ENCODE data around the gene CYB561A3. TPM values are rescaled to one million over a fixed set of nuclear protein-coding genes. Genes with fewer than 3 reads are reported as not detected.

CYB561A3 gene
- total RNA-seq, 2 donors from 2014 or later: 17.3 to 22.8 TPM

DNA sequence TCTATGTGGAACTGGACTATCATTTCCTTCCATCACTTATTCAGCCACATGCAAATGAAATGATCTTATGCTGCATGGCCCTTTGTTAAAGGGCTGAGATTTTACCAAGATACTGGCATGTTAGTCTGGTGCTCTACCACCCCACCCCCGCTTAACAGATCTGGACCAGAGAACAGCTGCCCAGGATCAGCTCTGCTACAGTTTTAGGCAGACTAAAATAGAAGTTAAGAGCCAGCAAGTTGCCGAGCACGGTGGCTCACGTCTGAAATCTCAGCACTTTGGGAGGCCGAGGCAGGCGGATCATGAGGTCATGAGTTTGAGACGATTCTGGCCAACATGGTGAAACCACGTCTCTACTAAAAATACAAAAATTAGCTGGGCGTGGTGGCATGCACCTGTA is 33.3 kb downstream of the CYB561A3 start:
- Histone ChIP-seq H3K36me3 (ENCODE audit: control insufficient read depth, insufficient read depth, low read length) (peaks cover 64% of the 10 kb centered on the region), H3K4me3 (ENCODE audit: low read length) (no peak overlapping the region), H3K27me3 (ENCODE audit: control insufficient read depth, insufficient read depth, low read length, poor library complexity, severe bottlenecking) (no peaks in the 10 kb centered on the region), H3K9ac (ENCODE audit: extremely low read depth, low read length, poor library complexity, severe bottlenecking) (no peak overlapping the region), H3K27ac (ENCODE audit: low read depth, low read length) (no peak overlapping the region), H3K9me3 (ENCODE audit: control insufficient read depth, low read length) (no peaks in the 10 kb centered on the region), H3K4me1 (ENCODE audit: control insufficient read depth, insufficient read depth, low read length) (peaks cover 7% of the 10 kb centered on the region)
- no peak for DNase-seq
- no peak overlapping the region for H3K4me3 Mint-ChIP-seq
- no peaks in the 10 kb centered on the region for H3K9me3 Mint-ChIP-seq
- H3K36me3 Mint-ChIP-seq (ENCODE audit: low read depth): peaks cover 50% of the 10 kb centered on the region
- WGBS, 2 experiments (ENCODE audit: insufficient coverage in 1 of 2, insufficient read length in 1 of 2): 95 to 96% methylated on average over 9 of the region's 9 CpGs
- no peaks in the 10 kb centered on the region for H3K27me3 Mint-ChIP-seq (ENCODE audit: insufficient read depth)
- TF ChIP-seq CTCF (conservative IDR thresholded peaks at IDR 0.05): no peak
- peaks cover 26% of the 10 kb centered on the region for H3K4me1 Mint-ChIP-seq
- no peak overlapping the region for H3K27ac Mint-ChIP-seq

DNA sequence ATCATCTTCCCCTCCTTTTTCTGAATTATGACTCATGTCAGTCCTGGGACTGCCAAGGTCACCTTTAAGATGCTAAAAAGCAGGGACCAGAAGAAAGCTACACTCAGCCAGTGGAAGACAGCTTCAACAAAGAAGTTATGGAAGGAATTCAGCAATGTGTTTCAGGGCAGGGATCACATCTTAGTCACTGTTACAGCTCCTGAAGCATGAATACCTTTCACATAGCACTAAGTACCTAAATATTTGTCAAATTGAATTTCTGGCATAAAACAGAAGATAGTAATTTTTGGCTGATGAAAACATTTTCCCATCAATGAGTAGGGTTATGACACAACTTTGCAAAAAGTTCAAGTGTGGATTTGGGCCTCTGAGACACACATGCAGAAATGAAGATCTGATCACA is 34.0 kb downstream of the CYB561A3 start:
- Mint-ChIP-seq H3K9me3 (no peaks in the 10 kb centered on the region), H3K27ac (no peak overlapping the region), H3K36me3 (ENCODE audit: low read depth) (peaks cover 57% of the 10 kb centered on the region), H3K4me1 (peaks cover 26% of the 10 kb centered on the region), H3K4me3 (no peak overlapping the region), H3K27me3 (ENCODE audit: insufficient read depth) (no peaks in the 10 kb centered on the region)
- H3K27ac ChIP-seq (ENCODE audit: low read depth, low read length): no peak overlapping the region
- no peak for DNase-seq
- H3K9me3 ChIP-seq (ENCODE audit: control insufficient read depth, low read length): no peaks in the 10 kb centered on the region
- peaks cover 7% of the 10 kb centered on the region for H3K4me1 ChIP-seq (ENCODE audit: control insufficient read depth, insufficient read depth, low read length)
- H3K4me3 ChIP-seq (ENCODE audit: low read length): no peak overlapping the region
- no peak for TF ChIP-seq CTCF (conservative IDR thresholded peaks at IDR 0.05)
- H3K27me3 ChIP-seq (ENCODE audit: control insufficient read depth, insufficient read depth, low read length, poor library complexity, severe bottlenecking): no peaks in the 10 kb centered on the region
- H3K9ac ChIP-seq (ENCODE audit: extremely low read depth, low read length, poor library complexity, severe bottlenecking): no peak overlapping the region
- peaks cover 71% of the 10 kb centered on the region for H3K36me3 ChIP-seq (ENCODE audit: control insufficient read depth, insufficient read depth, low read length)

DNA sequence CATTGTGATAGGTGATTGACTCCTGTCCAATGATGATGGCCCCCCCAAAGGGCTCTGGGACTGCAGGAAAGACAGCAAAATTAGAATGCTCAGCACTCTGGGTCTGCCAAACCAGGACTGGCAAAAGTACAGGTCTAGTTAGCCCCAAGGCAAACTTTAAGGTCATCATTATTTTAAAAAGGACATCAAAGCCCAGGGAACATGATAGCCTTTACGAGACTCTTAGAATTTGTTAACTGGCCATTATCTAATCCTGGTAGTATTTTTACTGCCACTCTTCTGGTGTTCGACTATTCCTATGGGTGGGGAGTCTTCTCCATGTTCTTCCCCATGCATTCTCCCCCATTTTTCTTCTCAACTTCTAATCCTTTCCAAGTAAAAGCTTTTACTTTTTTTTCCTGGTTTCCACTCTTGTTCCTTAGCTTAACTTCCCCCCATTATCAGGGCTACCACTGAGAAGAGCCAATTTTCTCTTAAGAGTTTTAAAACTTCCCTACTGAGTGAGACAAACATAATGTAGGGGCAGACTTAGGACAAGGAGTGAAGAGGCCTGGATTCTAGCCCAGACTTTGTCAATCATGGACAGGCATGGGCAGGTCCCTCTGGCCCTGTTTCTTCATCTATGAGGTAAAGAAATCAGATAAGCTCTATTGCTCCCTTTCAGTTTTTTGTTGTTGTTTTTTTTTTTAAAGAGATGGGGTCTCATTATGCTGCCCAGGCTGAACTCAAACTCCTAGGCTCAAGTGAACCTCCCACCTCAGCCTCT is 35.9 kb downstream of the CYB561A3 start:
- H3K4me3 ChIP-seq (ENCODE audit: low read length): no peak overlapping the region
- no peak overlapping the region for H3K9ac ChIP-seq (ENCODE audit: extremely low read depth, low read length, poor library complexity, severe bottlenecking)
- H3K4me1 Mint-ChIP-seq: peaks cover 16% of the 10 kb centered on the region
- H3K4me1 ChIP-seq (ENCODE audit: control insufficient read depth, insufficient read depth, low read length): peaks cover 7% of the 10 kb centered on the region
- TF ChIP-seq CTCF (conservative IDR thresholded peaks at IDR 0.05): no peak
- H3K9me3 Mint-ChIP-seq: no peaks in the 10 kb centered on the region
- no peaks in the 10 kb centered on the region for H3K27me3 ChIP-seq (ENCODE audit: control insufficient read depth, insufficient read depth, low read length, poor library complexity, severe bottlenecking)
- no peak for DNase-seq
- H3K4me3 Mint-ChIP-seq: no peak overlapping the region
- no peaks in the 10 kb centered on the region for H3K27me3 Mint-ChIP-seq (ENCODE audit: insufficient read depth)
- H3K27ac ChIP-seq (ENCODE audit: low read depth, low read length): no peak overlapping the region
- H3K36me3 Mint-ChIP-seq (ENCODE audit: low read depth): peaks cover 72% of the 10 kb centered on the region
- H3K36me3 ChIP-seq (ENCODE audit: control insufficient read depth, insufficient read depth, low read length): peaks cover 89% of the 10 kb centered on the region
- H3K9me3 ChIP-seq (ENCODE audit: control insufficient read depth, low read length): no peaks in the 10 kb centered on the region
- H3K27ac Mint-ChIP-seq: peak overlapping the region; percentile 57
- 82 to 93% methylated on average over 2 of the region's 2 CpGs for WGBS, 2 experiments (ENCODE audit: insufficient coverage in 1 of 2, insufficient read length in 1 of 2)
